Glutamatergic neuron (in vitro differentiated cells): ENCODE results near the gene LPIN3. TPM values are rescaled to one million over a fixed set of nuclear protein-coding genes. Genes with fewer than 3 reads are reported as not detected.

Experiments used
- DNase-seq: peaks from one replicate; pipeline ENCODE4 v3.0.0; 2022
- H3K27ac Mint-ChIP-seq: one replicate; pipeline ENCODE4 v1.8.0; 2020; ENCODE audit warnings: mild to moderate bottlenecking, mixed read lengths, inconsistent platforms; ENCODE audit not compliant: unreplicated experiment
- H3K27me3 Mint-ChIP-seq: one replicate; pipeline ENCODE4 v1.8.0; 2020; ENCODE audit warnings: mild to moderate bottlenecking, moderate library complexity, mixed read lengths, inconsistent platforms; ENCODE audit not compliant: unreplicated experiment
- H3K36me3 Mint-ChIP-seq: one replicate; pipeline ENCODE4 v1.8.0; 2020; ENCODE audit warnings: mild to moderate bottlenecking, mixed read lengths, inconsistent platforms; ENCODE audit not compliant: unreplicated experiment
- H3K4me1 Mint-ChIP-seq: one replicate; pipeline ENCODE4 v1.8.0; 2020; ENCODE audit warnings: mild to moderate bottlenecking, low read depth, mixed read lengths, inconsistent platforms; ENCODE audit not compliant: unreplicated experiment
- H3K4me3 Mint-ChIP-seq: one replicate; pipeline ENCODE4 v1.8.0; 2020; ENCODE audit warnings: mild to moderate bottlenecking, mixed read lengths, inconsistent platforms; ENCODE audit not compliant: unreplicated experiment
- H3K9me3 Mint-ChIP-seq: one replicate; pipeline ENCODE4 v1.8.0; 2020; ENCODE audit warnings: mild to moderate bottlenecking, moderate library complexity, mixed read lengths, inconsistent platforms; ENCODE audit not compliant: unreplicated experiment
- CTCF ChIP-seq: fragments of 200-600 bp; sonication (generic); IDR thresholded peaks from one replicate; pipeline ENCODE4 v1.5.0; 2021; ENCODE audit not compliant: partially characterized antibody, unreplicated experiment
- total RNA-seq: library from RNA; stranded (reverse); fragmentation: NEBNext Ultra II Directional; extraction: Animal tissue kit (Norgen Biotek cat#: 25700); gene quantifications from one replicate; pipeline ENCODE4 v1.2.1, GENCODE V29; 2021; ENCODE audit not compliant: unreplicated experiment

The LPIN3 gene
- total RNA-seq, 1 donor from 2014 or later, result 5.9 TPM

GRCh38 chr20:41361757-41362747 lies 21.4 kb downstream of the LPIN3 start:
- DNase-seq, result no peak
- Mint-ChIP-seq H3K27me3 (peaks cover 10% of the 10 kb centered on the region), H3K27ac (no peak overlapping the region), H3K9me3 (peaks cover 2% of the 10 kb centered on the region), H3K4me1 (no peaks in the 10 kb centered on the region), H3K36me3 (no peaks in the 10 kb centered on the region), H3K4me3 (no peak overlapping the region)
- no peak for TF ChIP-seq CTCF

- no peak for DNase-seq
- Mint-ChIP-seq H3K9me3 (peaks cover 7% of the 10 kb centered on the region), H3K4me3 (no peak overlapping the region), H3K27ac (no peak overlapping the region), H3K27me3 (peaks cover 14% of the 10 kb centered on the region), H3K36me3 (no peaks in the 10 kb centered on the region), H3K4me1 (no peaks in the 10 kb centered on the region)
- no peak for TF ChIP-seq CTCF
These were observed 22.1 kb downstream of the LPIN3 start for GRCh38 chr20:41362748-41363140.

- H3K4me3 Mint-ChIP-seq, result no peak overlapping the region
- no peak for TF ChIP-seq CTCF
These were observed 23.0 kb downstream of the LPIN3 start for GRCh38 chr20:41363601-41364000.

GRCh38 chr20:41364236-41364855 lies 23.7 kb downstream of the LPIN3 start:
- TF ChIP-seq CTCF, result no peak
- no peak overlapping the region for H3K27ac Mint-ChIP-seq
- no peak for DNase-seq
- peaks cover 9% of the 10 kb centered on the region for H3K9me3 Mint-ChIP-seq
- H3K4me3 Mint-ChIP-seq, result no peak overlapping the region
- no peaks in the 10 kb centered on the region for H3K36me3 Mint-ChIP-seq
- peaks cover 15% of the 10 kb centered on the region for H3K27me3 Mint-ChIP-seq
- H3K4me1 Mint-ChIP-seq, result no peaks in the 10 kb centered on the region

More at GRCh38 chr20:41363601-41364000, 23.0 kb downstream of the LPIN3 start:
- Mint-ChIP-seq H3K36me3 (no peaks in the 10 kb centered on the region), H3K4me1 (no peaks in the 10 kb centered on the region), H3K27ac (no peak overlapping the region), H3K27me3 (peaks cover 14% of the 10 kb centered on the region), H3K9me3 (peaks cover 9% of the 10 kb centered on the region)
- no peak for DNase-seq
